Astrocyte of the cerebellum (primary cell): ENCODE measurements around the gene GNAS-AS1.
"Not testable (repeated sequence)": the region's sequence is repeated elsewhere in the genome, so short reads cannot be mapped to it uniquely, and the experiment has no call there.

Experiments
- DNase-seq: peaks from one replicate; pipeline ENCODE4 v3.0.0-alpha.2; 2011; ENCODE audit warnings: low read depth
- H3K4me3 ChIP-seq: 2 replicates; pipeline ENCODE4 v1.5.1; 2011; ENCODE audit warnings: mild to moderate bottlenecking, low read depth, low read length, moderate library complexity
- in situ Hi-C: cut with HindIII; loops from 2 replicates; pipeline ENCODE4 v1.10.0; 2017; ENCODE audit warnings: low sequenced_read_pairs
- TF ChIP-seq, protein P1 (sequence below): IDR thresholded peaks from 2 replicates; pipeline ENCODE4 v1.5.1; 2012; ENCODE audit warnings: low read length, low read depth, moderate library complexity, mild to moderate bottlenecking; ENCODE audit errors: missing control alignments

Gene GNAS-AS1

GRCh38 chr20:58837717-58838116, 13.0 kb downstream of the GNAS-AS1 start:
- in situ Hi-C loops, result no loop called here
- TF ChIP-seq, protein P1, sequence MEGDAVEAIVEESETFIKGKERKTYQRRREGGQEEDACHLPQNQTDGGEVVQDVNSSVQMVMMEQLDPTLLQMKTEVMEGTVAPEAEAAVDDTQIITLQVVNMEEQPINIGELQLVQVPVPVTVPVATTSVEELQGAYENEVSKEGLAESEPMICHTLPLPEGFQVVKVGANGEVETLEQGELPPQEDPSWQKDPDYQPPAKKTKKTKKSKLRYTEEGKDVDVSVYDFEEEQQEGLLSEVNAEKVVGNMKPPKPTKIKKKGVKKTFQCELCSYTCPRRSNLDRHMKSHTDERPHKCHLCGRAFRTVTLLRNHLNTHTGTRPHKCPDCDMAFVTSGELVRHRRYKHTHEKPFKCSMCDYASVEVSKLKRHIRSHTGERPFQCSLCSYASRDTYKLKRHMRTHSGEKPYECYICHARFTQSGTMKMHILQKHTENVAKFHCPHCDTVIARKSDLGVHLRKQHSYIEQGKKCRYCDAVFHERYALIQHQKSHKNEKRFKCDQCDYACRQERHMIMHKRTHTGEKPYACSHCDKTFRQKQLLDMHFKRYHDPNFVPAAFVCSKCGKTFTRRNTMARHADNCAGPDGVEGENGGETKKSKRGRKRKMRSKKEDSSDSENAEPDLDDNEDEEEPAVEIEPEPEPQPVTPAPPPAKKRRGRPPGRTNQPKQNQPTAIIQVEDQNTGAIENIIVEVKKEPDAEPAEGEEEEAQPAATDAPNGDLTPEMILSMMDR, result no peak
- DNase-seq, result no peak
- H3K4me3 ChIP-seq, result no peak overlapping the region

DNA sequence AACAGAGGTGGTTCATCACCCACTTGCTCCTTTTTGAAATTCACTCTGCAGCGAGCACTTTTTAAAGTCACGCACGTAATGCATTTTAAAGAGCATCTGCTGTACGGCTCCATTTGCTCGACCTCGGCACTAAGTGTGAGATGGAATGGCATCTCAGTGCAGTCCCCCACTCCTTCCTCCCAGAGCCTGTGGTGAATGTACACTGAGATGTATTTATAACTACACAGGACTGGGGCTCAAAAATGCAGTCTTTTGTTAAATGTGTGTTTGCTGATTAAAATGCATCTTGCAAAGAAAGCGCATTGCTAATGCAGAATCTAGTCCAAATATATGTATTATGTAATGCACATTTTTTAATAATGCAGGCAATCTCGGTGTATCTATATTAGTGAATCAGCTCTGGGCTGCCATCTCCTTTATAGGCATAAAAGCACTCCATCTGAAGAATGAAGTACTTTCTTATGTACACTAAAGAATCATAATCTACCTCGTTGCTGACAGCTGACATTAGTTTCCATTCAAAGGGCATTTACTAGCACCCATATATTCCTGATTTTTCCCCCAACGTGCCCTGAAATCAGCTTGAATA, 14.0 kb downstream of the GNAS-AS1 start:
- TF ChIP-seq, protein P1, result no peak
- DNase-seq, result no peak
- H3K4me3 ChIP-seq, result no peak overlapping the region
- in situ Hi-C loops, result no loop called here

DNA sequence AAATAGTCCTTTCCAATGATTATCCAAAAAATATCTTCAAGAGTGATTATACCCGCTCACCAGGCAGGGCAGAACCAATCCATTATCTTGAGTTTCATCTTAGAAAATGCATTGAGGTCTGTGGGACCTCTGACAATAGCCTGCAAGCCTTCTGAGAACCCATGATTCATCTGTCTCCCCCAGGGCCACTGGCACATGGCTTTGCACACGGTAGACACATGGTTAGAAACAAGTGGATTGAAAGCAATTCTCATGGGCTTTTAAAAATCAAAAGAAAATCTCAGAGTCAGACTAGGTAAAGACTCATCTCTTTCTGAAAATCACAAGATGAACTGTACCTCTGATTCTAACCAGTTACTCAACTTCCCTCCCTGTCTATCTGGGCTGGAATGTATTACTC, 15.5 kb downstream of the GNAS-AS1 start:
- no peak for DNase-seq
- no peak overlapping the region for H3K4me3 ChIP-seq
- TF ChIP-seq, protein P1, result no peak
- in situ Hi-C loops, result no loop called here

GRCh38 chr20:58833921-58834320, 16.8 kb downstream of the GNAS-AS1 start:
- no peak for DNase-seq
- TF ChIP-seq, protein P1, result no peak
- H3K4me3 ChIP-seq, result no peak overlapping the region
- in situ Hi-C loops, result no loop called here

GRCh38 chr20:58832457-58832856, 18.2 kb downstream of the GNAS-AS1 start:
- in situ Hi-C loops, result no loop called here
- no peak for DNase-seq
- TF ChIP-seq, protein P1, result no peak
- H3K4me3 ChIP-seq, result no peak overlapping the region

- no peak overlapping the region for H3K4me3 ChIP-seq
- TF ChIP-seq, protein P1, result peak; percentile 11
- DNase-seq, result peak; percentile 39
- in situ Hi-C loops, result no loop called here
Observed at GRCh38 chr20:58829531-58829941, 21.2 kb downstream of the GNAS-AS1 start.

GRCh38 chr20:58828804-58829203, 21.9 kb downstream of the GNAS-AS1 start:
- in situ Hi-C loops, H3K4me3 ChIP-seq, DNase-seq: not testable (repeated sequence)
